H1 (cell line): Measurements from ENCODE around the gene CPED1. TPM values are rescaled to one million over a fixed set of nuclear protein-coding genes. Genes with fewer than 3 reads are reported as not detected.

Experiments
- CBX8 ChIP-seq: fragments of 300-800, 300-1000 bp; sonication (generic); IDR thresholded peaks from 2 replicates; pipeline ENCODE4 v1.7.1; 2016; ENCODE audit warnings: low read depth, low read length, borderline replicate concordance
- CHD7 ChIP-seq: fragments of 300-600 bp; sonication (generic); IDR thresholded peaks from 2 replicates; pipeline ENCODE4 v1.7.1; 2012; ENCODE audit warnings: low read length, moderate library complexity, mild to moderate bottlenecking, inconsistent platforms; ENCODE audit not compliant: insufficient replicate concordance
- CTCF ChIP-seq, 3 experiments: IDR thresholded peaks; 1 replicate in 2 of 3; 2 replicates in 1 of 3; pipeline versions ENCODE4 v1.5.1 to v1.6.1; 2011; ENCODE audit warnings: low read length in 3 of 3, mild to moderate bottlenecking in 3 of 3, inconsistent platforms in 2 of 3, low read depth in 1 of 3, moderate library complexity in 1 of 3; ENCODE audit not compliant: insufficient read depth in 1 of 3; ENCODE audit errors: control extremely low read depth in 1 of 3
- EGR1 ChIP-seq: IDR thresholded peaks from 2 replicates; pipeline ENCODE4 v1.6.1; 2011; ENCODE audit warnings: low read depth, low read length, borderline replicate concordance
- FOSL1 ChIP-seq: IDR thresholded peaks from 2 replicates; pipeline ENCODE4 v1.6.1; 2011; ENCODE audit warnings: mild to moderate bottlenecking, low read depth, low read length, moderate library complexity; ENCODE audit not compliant: insufficient read depth
- JUND ChIP-seq: IDR thresholded peaks from 2 replicates; pipeline ENCODE4 v1.6.1; 2011; ENCODE audit warnings: mild to moderate bottlenecking, improper control_type of control experiment, low read length
- KDM5A ChIP-seq: fragments of 200-600 bp; IDR thresholded peaks from 2 replicates; pipeline ENCODE4 v1.7.1; 2012; ENCODE audit warnings: mild to moderate bottlenecking, low read length, inconsistent platforms, mixed read lengths
- SUZ12 ChIP-seq: fragments of 200-600 bp; sonication (generic); IDR thresholded peaks from 2 replicates; pipeline ENCODE4 v1.6.1; 2012; ENCODE audit warnings: mild to moderate bottlenecking, inconsistent platforms, low read length, moderate library complexity, mixed read lengths
- TBP ChIP-seq: IDR thresholded peaks from 2 replicates; pipeline ENCODE4 v1.6.1; 2011; ENCODE audit warnings: low read depth, low read length, improper control_type of control experiment
- TEAD4 ChIP-seq: IDR thresholded peaks from 2 replicates; pipeline ENCODE4 v1.6.1; 2012; ENCODE audit warnings: low read depth, low read length, inconsistent platforms, mixed read lengths
- polyA plus RNA-seq, 7 experiments: library from polyadenylated mRNA; depleted of rRNA in 3 of 7; stranded (reverse) in 5 of 7; unstranded in 2 of 7; fragments of >200 nt in 5 of 7; fragments of 200-250 nt in 2 of 7; gene quantifications; 1 replicate in 5 of 7; 2 replicates in 1 of 7; 4 replicates in 1 of 7; pipeline versions ENCODE4 v1.2.1 to v1.2.3, GENCODE V29; 2011 to 2013; ENCODE audit warnings: missing spikeins in 2 of 7, mixed read lengths in 2 of 7
- total RNA-seq: library from RNA; stranded (reverse); fragmentation: NEBNext Ultra II Directional; extraction: Animal tissue kit (Norgen Biotek cat#: 25700); gene quantifications from 2 replicates; pipeline ENCODE4 v1.2.1, GENCODE V29; 2021

CPED1 gene
- total and polyA plus RNA-seq, 2 of the 8 experiments (the other 6 are each of a cell fraction or from before 2014, with no cell fraction given), result 0.08 to 0.39 TPM

- no peak for TF ChIP-seq CHD7
- TF ChIP-seq TEAD4, result no peak
- no peak for TF ChIP-seq FOSL1
- no peak for TF ChIP-seq CBX8
- no peak for TF ChIP-seq KDM5A
- TF ChIP-seq SUZ12, result no peak
- no peak for TF ChIP-seq TBP
- TF ChIP-seq JUND, result no peak
- TF ChIP-seq CTCF (IDR thresholded peaks at IDR 0.05; ENCODE audit: control extremely low read depth in 1 of 3, insufficient read depth in 1 of 3, low read depth in 1 of 3, low read length in 3 of 3), result no peak
- no peak for TF ChIP-seq EGR1
Observed at GRCh38 chr7:121187676-121188075, 199.2 kb downstream of the CPED1 start (continued).
